GM18505 (cell line): ENCODE measurements around the gene PLCH1.

Experiments used
- ATAC-seq: cut with Tn5 transposase; IDR thresholded peaks from one replicate; pipeline ENCODE4 v1.9.1; 2021; ENCODE audit not compliant: unreplicated experiment
- POLR2A ChIP-seq: IDR thresholded peaks from 4 replicates; pipeline ENCODE4 v1.6.1; 2011; ENCODE audit warnings: borderline replicate concordance; ENCODE audit not compliant: insufficient read depth, insufficient read length; ENCODE audit errors: extremely low read depth

Gene PLCH1

DNA sequence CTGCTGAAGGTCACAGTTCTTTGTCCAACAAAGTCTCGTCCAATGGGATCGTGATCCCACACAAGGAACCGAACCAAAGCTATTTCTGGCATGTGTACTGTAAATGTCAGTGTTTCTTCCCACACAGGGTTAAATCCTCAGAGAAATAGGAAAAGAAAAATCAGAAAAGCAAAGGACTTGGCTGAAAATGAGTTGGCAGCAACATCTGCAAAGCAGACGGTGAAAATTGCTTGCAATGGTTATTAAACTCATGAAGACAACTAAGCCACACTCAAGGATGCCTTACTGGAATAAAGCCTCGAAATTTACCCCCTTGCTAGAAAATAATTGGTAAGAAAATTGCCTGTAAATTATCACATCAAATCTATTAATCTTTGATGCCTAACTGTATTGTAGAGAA lies 256.2 kb downstream of the PLCH1 start:
- TF ChIP-seq POLR2A, result no peak
- no peak for ATAC-seq

GRCh38 chr3:155485897-155486296 lies 259.0 kb downstream of the PLCH1 start:
- no peak for ATAC-seq
- TF ChIP-seq POLR2A, result no peak

- TF ChIP-seq POLR2A, result no peak
Measured at GRCh38 chr3:155481591-155481990, 263.3 kb downstream of the PLCH1 start.

DNA sequence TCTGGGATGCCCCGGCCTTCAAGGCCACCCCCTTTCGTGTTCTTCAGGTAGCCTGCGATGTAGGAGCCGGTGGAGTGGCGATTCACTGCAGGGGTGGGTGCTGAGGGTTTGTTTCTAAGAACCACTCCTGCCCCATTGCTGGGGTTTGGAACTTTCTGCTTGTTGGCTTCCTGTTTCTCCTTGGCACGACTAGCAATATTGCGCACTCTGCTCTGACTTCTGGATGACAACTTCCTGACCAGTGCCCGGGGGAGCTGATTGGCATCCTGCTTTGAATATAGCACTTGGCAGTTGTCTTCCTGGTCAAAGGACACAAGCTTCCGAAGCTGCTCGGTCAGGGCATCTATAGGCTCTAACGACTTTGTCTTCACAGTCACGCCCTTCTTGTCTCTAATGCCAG lies 263.8 kb downstream of the PLCH1 start:
- no peak for TF ChIP-seq POLR2A
- ATAC-seq, result no peak

More at GRCh38 chr3:155481591-155481990, 263.3 kb downstream of the PLCH1 start:
- ATAC-seq, result no peak

DNA sequence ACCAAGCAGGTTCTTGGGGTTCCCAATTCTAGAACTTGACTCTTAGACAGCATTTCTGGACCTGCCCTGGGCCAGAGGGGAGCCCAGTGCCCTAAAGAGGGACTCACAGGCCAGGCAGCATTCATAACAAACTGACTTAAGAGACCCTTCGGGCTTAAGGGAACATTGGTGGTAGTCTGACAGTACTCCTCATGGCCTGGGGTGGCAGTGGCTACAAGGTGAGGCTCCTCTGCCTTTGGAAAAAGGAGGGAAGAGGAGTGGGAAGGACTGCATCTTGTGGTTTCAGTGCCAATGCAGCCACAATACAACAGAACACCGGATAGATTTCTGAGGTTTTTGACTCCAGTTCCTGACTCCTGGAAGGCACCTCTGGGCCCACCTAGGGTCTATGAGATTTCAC lies 279.2 kb downstream of the PLCH1 start:
- ATAC-seq, result no peak
- TF ChIP-seq POLR2A, result no peak

DNA sequence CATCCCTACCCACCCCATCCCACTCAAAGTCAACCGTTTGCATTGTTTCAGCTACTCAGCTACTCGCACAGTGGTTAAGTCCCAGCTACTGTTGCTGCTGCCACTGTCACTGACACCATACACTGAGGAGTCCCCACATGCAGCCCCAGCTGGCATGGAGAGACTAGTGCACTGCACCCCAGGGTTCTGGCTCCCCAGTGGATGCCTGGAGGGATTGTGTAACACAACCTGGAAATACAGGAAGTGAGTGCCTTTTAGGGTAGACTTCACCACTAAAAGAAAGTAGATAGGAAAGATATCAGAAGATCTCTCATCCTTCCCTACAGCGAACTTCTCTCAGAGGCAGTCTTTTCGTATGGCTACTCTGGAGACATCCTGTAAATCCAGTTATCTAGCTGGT lies 282.2 kb downstream of the PLCH1 start:
- ATAC-seq, result no peak
- TF ChIP-seq POLR2A, result no peak

DNA sequence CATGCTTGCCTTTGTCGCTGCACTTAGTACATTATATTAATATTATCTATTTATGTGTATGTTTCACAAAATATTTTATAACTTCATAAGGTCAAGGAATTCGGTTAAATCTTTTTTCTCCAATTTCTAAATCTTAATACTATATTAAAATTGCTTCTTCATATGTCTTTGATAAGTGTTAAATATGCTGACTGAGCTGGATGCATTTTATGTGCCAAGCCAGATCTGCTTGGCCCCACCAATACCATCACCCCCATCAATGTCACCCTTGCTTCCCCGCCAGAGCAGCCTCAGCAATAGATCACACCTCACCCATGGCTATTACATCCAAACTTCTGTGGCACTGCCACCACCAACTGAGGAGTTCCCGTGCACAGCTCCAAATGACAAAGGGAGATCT lies 287.3 kb downstream of the PLCH1 start:
- ATAC-seq, result no peak
- no peak for TF ChIP-seq POLR2A

- TF ChIP-seq POLR2A, result no peak
- ATAC-seq, result no peak
Measured at GRCh38 chr3:155455765-155456164, 289.1 kb downstream of the PLCH1 start.

DNA sequence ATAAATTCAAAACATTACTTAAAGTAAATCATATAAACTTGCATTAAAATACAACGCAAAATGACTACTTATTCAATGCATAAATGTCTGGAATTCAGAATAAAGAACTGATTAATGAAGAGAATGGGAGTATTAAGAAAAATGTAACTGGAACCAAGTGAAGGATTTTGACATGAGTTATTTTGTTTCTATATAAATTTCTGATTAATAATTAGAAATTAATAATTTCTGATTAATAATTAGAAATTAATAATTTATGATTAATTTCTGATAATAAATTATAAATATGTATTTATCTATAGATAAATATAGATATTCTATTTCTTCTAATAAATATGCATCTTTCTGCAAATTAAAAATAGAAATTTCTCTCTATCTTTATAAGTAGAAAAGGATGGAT lies 291.4 kb downstream of the PLCH1 start:
- no peak for ATAC-seq
- TF ChIP-seq POLR2A, result no peak

- no peak for ATAC-seq
- no peak for TF ChIP-seq POLR2A
Measured at GRCh38 chr3:155449613-155450267, 295.1 kb downstream of the PLCH1 start.

- ATAC-seq, result no peak
- no peak for TF ChIP-seq POLR2A
Measured at GRCh38 chr3:155448531-155448930, 296.3 kb downstream of the PLCH1 start.

GRCh38 chr3:155446366-155446765 lies 298.5 kb downstream of the PLCH1 start:
- no peak for TF ChIP-seq POLR2A
- no peak for ATAC-seq

- ATAC-seq, result no peak
Measured at GRCh38 chr3:155444771-155445170, 300.1 kb downstream of the PLCH1 start.

DNA sequence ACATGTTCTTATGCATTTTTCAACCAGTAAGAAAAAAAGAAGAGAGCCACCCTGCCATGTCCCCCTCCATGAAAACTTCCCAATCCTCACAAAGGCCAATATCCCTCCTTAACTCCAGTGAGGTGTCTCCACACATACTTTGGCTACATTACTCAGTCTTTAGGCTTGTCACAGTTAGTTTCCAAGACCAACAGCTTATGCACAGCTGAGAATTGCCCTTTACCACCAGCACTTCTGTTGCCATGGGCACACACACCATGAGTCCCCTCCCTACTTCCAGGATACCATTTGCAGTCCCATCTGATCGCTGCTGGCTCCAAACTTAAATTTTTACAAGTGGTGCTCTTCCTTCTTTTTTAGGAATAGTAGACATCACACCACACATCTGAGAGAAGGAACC lies 301.1 kb downstream of the PLCH1 start:
- ATAC-seq, result no peak
- TF ChIP-seq POLR2A, result no peak

More at GRCh38 chr3:155444771-155445170, 300.1 kb downstream of the PLCH1 start:
- no peak for TF ChIP-seq POLR2A

- no peak for TF ChIP-seq POLR2A
- no peak for ATAC-seq
Measured at GRCh38 chr3:155442072-155442471, 302.8 kb downstream of the PLCH1 start.
